HG03139 (cell line): Measurements from ENCODE around the gene XRCC5.

Source experiments
- ATAC-seq: cut with Tn5 transposase; IDR thresholded peaks from one replicate; pipeline ENCODE4 v1.9.1; 2021; ENCODE audit not compliant: unreplicated experiment

Gene XRCC5

DNA sequence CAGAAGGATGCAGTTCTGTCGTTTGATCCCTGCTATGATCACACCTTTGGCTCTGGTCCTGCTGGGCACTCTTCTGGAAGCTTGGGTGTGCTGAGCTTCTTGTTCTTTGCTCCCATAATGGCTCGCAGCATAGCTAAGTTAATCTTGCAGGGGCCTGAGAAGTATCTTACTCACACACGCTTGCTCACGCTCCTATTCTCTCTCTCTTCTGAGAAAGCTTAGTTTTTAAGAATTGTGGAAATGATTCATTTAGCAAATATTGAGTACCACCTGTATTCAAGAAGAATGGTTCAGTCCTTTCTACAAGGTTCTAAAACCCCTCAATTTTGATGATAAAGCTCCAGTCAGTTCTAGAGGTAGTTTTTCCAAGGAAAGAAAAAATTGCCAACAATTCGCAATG lies 40.6 kb downstream of the XRCC5 start:
- no peak for ATAC-seq

- ATAC-seq = no peak
Observed at GRCh38 chr2:216151313-216152025, 42.3 kb downstream of the XRCC5 start.

GRCh38 chr2:216155954-216156353 lies 46.8 kb downstream of the XRCC5 start:
- ATAC-seq = no peak

- no peak for ATAC-seq
Observed at GRCh38 chr2:216156822-216157221, 47.7 kb downstream of the XRCC5 start.

GRCh38 chr2:216159144-216159543 lies 50.0 kb downstream of the XRCC5 start:
- no peak for ATAC-seq

GRCh38 chr2:216159646-216160045 lies 50.5 kb downstream of the XRCC5 start:
- ATAC-seq = no peak

DNA sequence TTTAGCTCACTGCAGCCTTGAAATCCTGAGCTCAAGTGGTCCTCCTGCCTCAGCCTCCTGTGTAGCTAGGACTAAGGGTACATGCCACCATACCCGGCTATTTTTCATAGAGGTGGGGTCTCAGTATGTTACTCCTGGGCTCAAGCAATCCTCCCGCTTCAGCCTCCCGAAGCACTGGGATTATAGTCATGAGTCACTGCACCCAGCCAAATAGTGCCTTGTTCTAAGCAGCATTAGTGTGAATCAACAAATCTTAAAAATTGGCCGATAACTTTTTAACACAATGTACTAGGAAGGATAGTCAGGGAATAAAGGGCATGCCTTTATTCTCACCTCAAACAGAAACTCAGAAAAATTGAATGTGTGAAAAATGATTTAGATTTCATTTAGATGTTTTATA lies 51.6 kb downstream of the XRCC5 start:
- ATAC-seq = no peak

DNA sequence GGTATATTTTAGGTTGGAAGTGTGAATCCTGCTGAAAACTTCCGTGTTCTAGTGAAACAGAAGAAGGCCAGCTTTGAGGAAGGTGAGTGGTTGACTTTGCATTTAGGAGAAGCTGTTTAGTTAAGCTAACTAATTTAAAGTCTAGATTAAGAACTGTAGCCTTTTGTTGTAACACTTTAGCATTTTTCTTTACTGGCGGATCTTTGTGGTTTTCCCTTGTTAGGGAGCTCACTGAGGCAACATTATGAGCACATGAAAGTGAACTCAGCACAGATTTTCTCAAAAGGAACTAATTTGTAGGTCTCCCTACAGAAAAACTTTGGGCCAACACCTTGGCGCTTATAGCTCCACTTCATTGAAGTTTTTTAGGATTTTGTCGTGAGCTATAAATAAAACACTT lies 52.8 kb downstream of the XRCC5 start:
- no peak for ATAC-seq

GRCh38 chr2:216163518-216163917 lies 54.4 kb downstream of the XRCC5 start:
- no peak for ATAC-seq

- ATAC-seq = no peak
Observed at GRCh38 chr2:216164087-216164486, 54.9 kb downstream of the XRCC5 start.

- no peak for ATAC-seq
Observed at GRCh38 chr2:216164576-216164975, 55.4 kb downstream of the XRCC5 start.

- no peak for ATAC-seq
Observed at GRCh38 chr2:216165711-216166110, 56.6 kb downstream of the XRCC5 start.

DNA sequence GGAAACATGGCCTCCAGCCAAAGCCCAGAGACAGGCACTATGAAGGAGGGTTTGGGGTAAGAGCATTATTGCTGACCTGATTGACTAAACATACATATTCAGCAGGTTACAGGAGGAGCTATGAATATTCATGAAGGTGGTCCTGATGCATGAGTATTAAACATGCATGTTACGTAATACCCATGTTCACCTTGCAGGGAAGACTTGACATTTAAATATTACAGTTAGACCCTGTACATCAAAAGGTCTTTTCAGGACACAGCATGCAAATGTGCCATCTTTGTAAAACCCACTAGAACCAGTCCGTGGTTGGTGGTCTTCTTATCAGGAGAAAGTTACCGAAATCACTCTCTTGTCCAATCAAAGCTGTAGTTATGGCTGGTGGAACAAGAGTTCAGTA lies 59.9 kb downstream of the XRCC5 start:
- no peak for ATAC-seq

DNA sequence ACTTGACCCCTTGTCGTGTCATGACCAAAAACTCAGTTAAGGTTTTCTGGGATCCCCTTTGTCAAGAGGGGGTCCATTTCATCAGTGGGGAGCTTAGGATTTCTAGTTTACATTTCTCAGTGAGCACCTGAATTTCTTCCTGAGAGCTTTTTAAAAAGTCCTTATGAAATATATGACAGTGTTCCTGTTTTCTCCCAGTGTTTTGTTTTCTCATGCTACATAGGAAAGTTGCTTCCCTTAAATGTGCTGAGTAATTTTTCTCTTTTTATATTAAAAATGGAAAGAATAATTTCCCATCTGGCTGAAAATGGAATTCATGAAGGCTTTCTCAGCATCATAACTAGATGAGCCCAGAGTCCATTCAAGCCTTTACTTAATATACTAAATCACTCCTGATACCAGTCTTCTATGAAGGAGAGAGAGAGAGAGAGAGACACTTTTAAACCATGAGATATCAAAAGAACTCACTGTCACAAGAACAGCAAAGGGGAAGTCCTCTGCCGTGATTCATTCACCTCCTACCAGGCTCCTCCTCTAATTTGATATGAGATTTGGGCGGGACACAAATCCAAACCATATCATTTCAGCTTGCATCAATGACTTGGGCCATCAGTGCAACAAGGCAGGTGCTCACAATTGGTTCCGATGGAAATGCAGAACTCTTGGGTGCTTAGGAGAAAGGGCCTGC lies 61.1 kb downstream of the XRCC5 start:
- ATAC-seq = no peak

DNA sequence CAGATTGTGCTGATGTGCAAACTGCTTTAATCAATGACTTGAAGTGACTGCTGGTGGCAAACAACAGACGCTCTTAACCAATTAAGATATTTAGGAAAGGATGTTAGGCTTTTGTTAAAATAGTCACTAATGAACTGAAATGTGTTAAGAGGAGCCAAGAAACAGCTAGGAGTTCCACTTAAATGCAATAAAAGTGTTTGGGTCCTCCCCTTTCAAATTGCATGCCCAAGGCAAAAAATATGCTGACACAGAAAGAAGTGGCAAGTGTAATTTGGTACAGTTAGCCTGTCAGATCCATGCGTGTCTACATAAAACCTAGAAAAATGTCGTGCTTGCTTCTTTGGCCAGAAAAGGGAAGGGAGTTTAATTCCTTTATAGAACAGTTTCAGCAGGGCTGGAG lies 61.9 kb downstream of the XRCC5 start:
- no peak for ATAC-seq

- ATAC-seq = no peak
Observed at GRCh38 chr2:216172493-216172892, 63.3 kb downstream of the XRCC5 start.

DNA sequence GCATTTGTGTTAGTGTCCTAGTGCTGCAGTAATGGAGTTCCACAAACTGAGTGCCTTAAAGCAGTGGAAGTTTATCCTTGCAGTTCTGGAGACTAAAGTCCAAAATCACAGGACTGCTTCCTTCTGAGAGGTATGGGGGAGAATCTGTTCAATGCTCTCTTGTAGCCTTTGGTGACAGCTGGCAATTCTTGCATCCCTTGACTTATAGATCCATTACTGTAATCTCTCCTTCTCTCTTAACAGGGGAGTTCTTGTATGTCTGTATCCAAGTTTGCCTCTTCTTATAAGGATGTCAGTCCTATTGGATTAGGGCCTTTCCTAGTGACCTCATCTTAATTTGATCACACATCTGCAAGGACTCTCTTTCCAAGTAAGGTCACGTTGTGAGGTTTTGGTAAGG lies 69.9 kb downstream of the XRCC5 start:
- no peak for ATAC-seq

DNA sequence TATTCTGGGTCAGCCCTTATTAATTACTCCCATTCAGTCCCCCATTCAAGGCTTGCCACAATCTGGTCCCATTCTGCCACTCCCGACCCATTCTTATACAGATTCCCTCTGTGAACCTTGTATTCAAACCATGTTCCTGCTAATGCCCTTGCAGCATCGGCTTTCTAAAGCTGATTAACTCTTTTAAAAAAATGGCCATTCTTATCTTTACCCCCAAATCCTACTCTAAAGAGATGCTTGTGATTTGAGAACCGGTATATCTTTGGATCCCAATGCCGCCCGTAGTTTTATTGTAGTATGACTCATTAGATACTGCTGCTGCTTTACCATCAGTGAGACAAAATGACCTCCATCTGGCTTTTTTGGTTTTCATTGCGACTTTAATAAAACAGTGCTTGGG lies 72.2 kb downstream of the XRCC5 start:
- ATAC-seq = no peak

DNA sequence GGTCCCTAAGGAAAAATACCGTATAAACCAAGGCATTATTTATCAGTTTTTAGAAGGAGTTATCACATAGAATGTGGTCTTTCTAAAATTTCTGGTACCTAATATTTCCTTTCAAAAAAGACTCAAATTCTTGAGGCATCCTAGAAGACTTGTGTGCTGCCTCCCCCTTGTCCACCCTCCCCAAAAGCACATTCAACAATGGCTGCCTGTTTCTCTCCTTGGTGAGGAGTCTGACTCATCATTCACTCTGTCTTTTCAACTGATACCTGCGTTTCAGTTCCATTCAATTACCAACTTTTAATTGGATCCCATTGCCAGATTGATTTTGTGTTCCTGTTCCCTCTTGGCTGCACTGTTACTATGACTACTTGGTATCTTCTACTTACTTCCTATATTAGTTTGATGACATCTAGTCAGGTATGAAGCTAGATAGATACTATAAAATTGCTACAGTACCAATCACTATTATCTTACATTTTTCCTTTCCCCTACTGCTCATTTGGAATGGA lies 72.9 kb downstream of the XRCC5 start:
- no peak for ATAC-seq

- no peak for ATAC-seq
Observed at GRCh38 chr2:216183462-216183861, 74.3 kb downstream of the XRCC5 start.

DNA sequence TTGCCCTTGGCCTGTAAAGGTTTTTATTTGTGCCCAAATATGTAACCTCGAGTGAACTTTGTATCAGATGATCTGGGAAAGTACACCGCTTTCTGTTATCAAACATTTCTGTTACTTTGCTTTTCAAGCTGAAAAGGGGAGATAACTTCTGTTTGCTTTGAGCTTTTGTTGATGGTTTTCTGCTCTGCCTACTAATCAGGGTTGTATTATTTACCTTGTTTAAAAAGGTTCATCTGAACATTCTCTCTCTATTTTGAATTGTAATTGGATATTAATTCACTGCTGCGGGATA lies 79.4 kb downstream of the XRCC5 start:
- no peak for ATAC-seq

DNA sequence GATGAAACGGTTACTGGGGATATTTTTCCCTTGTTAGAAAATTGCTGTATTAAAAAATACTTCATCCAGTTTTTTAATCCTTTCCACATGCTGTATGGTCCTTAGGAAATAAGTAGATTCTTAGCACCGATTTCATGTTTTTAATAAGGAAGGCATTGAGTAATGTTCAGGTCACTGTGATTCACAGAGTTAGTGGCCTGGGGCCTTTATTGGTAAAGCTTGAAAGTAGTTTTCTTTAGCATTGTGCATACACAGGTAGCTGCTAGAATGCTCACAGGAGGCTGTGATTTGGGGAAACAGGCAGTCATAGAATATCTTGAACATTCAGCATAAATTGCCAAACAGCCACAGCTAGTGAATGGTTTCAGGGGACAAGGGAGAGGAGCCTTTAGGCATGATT lies 79.8 kb downstream of the XRCC5 start:
- ATAC-seq = no peak

DNA sequence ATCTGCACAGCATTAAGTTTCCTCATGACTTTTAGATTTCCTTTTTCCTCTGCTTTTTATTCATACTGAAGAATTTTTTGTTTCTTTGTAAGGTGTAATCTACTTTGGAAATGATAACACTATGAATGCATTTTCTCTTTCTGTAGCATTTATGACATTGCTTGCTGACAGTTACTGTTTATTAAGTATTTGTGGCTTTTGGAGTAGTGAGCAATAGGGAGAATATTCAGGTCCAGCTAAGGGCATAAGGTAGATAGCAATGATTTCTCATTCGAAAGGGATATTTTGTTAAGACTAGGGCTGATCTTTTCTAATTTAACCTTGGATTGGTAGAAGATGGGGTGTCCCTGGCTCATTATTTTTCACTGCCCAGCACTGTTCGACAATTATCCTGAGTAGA lies 80.3 kb downstream of the XRCC5 start:
- ATAC-seq = no peak
